ENCODE data around the gene ABLIM3.

The ABLIM3 gene

DNA sequence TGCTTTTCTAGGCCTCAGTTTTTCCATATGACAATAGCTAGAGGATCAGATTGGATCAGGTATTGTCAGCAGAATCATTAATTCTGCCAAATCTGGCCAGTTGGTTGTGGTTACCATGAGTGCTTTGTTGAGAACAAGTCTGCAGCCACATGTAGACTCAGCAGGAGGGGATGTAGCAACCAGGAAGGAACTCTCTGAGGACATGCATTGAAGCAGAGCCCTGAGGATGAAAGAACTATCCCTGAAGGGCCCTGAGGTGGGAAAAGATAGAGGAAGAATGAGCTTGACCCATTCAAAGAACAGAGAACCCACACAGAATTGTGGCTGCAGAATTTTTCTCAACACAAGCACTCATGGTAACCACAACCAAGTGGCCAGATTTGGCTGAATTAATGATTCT lies 70.3 kb downstream of the ABLIM3 start:
- TF ChIP-seq, protein P1, sequence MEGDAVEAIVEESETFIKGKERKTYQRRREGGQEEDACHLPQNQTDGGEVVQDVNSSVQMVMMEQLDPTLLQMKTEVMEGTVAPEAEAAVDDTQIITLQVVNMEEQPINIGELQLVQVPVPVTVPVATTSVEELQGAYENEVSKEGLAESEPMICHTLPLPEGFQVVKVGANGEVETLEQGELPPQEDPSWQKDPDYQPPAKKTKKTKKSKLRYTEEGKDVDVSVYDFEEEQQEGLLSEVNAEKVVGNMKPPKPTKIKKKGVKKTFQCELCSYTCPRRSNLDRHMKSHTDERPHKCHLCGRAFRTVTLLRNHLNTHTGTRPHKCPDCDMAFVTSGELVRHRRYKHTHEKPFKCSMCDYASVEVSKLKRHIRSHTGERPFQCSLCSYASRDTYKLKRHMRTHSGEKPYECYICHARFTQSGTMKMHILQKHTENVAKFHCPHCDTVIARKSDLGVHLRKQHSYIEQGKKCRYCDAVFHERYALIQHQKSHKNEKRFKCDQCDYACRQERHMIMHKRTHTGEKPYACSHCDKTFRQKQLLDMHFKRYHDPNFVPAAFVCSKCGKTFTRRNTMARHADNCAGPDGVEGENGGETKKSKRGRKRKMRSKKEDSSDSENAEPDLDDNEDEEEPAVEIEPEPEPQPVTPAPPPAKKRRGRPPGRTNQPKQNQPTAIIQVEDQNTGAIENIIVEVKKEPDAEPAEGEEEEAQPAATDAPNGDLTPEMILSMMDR (IDR thresholded peaks at IDR 0.05; ENCODE audit: low read depth, low read length): no peak
- no peak overlapping the region for H3K4me3 ChIP-seq (ENCODE audit: low read depth, low read length)
- DNase-seq (ENCODE audit: low read depth, low spot score): peak; percentile 84
- in situ Hi-C loops (cut with HindIII; ENCODE audit: low sequenced_read_pairs): no loop called here

DNA sequence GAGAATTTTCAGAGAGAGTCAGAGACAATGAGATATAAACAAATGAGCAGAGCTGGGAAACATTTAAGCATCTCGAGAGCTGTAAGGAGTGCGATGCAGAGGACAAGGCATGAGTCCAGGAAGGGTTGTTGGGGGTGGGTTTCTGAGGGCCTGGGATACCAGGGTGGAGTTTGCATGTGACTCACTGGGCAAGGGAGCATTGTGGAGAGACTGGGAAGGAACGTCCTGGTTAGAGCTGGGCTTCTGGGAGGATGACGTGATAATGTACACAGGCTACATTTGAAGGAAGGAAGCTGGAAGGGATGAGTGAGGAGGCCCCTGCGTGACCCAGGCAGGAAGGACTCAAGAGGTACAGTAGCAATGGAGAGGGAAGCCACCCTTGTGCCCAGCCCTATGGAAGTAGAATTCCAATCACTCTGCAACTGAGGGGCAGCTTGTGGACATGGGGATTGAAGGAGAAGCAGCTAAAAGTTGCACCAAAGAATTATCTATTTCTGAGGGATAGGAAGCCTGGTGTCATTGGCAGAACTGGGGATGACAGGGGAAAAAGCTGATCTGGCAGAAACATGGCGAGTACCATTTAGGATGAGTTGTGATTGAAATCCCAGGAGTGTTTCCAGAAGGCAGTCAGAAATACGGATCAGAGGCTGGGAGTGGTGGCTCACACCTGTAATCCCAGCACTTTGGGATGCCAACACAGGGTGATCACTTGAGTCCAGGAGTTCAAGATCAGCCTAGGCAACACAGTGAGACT lies 71.1 kb downstream of the ABLIM3 start:
- TF ChIP-seq, protein P1 (IDR thresholded peaks at IDR 0.05; ENCODE audit: low read depth, low read length): no peak
- peak; percentile 99 for DNase-seq (ENCODE audit: low read depth, low spot score)
- in situ Hi-C loops (cut with HindIII; ENCODE audit: low sequenced_read_pairs): no loop called here
- H3K4me3 ChIP-seq (ENCODE audit: low read depth, low read length): no peak overlapping the region

DNA sequence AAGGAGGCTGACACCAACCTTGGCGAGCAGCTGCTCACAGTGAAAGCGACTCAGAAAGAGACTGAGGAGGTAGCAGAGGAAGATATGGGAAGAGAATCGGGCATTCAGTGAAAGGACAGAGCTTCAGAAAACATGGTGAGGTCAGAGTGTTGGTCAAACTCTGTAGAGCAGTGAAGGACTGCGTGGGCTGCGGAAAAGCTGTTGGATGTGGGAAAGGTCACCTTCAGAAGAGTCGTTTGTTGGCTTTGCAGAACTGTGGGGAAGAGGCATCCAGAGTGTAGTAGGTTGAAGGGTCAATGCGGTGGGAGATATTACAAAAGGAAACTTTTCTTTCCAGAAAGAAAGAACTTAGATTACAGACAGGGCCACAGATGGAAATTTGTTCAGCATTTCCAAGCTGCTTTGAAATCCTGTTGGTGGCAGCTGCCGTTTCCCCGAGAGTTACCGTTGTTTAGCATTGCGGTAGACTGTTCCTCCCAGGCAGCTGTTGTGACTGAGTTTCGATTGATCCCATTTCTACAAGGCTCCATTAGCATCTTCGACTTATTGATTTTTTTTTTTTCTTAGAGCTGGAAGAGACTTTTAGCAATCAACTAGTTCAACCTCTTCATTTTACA lies 72.1 kb downstream of the ABLIM3 start:
- TF ChIP-seq, protein P1 (IDR thresholded peaks at IDR 0.05; ENCODE audit: low read depth, low read length): no peak
- no peak for DNase-seq (ENCODE audit: low read depth, low spot score)
- in situ Hi-C loops (cut with HindIII; ENCODE audit: low sequenced_read_pairs): no loop called here
- no peak overlapping the region for H3K4me3 ChIP-seq (ENCODE audit: low read depth, low read length)

DNA sequence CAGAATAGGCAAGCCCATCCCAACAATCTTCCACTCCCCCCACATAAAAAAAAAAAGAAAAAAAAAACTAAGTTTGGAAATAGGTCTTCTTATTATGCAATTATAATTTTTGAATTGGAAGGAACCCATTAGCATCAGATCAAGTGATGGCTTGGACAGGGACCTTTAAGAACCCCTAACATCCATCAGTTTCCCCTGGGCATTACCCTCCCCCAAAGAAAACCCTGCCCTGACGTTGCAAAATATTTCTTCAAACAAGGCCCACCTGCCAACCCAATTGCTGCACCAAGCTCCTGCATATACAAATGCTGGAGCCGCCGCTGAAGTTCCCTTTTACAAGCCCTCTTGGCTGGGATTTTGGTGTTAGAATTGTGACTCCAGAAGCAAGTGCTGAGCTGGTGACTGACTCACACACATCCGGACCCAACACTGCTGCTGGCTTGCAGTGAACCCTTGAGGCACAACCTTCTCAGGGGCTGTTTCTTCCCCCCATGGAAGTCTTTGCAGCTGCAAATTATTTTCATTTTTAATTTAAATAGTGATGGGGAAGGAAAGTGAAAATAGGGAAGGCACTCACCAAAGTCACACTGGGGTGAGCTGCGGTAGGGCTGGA lies 74.3 kb downstream of the ABLIM3 start:
- no peak overlapping the region for H3K4me3 ChIP-seq (ENCODE audit: low read depth, low read length)
- in situ Hi-C loops (cut with HindIII; ENCODE audit: low sequenced_read_pairs): no loop called here
- TF ChIP-seq, protein P1 (IDR thresholded peaks at IDR 0.05; ENCODE audit: low read depth, low read length): no peak
- peak; percentile 14 for DNase-seq (ENCODE audit: low read depth, low spot score)

DNA sequence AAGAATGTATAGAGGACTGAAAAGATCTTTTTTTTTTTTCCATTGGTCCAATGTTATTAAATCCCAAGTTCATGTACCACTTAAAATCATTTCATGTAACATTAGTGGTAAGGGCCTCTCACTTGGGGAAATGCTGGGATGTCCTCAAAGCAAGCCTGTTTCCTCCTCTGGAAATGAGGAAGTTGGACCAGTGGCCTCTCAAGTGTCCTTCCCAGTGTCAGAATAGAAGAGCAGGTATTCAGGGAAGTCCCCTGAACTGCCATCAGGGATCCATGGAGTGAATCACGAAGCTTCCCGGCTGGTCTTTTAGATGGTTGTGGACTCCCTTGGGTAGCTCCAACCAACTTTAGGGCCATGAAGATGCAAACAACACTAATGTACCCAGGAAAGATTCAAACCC lies 75.2 kb downstream of the ABLIM3 start:
- in situ Hi-C loops (cut with HindIII; ENCODE audit: low sequenced_read_pairs): no loop called here
- no peak for DNase-seq (ENCODE audit: low read depth, low spot score)
- TF ChIP-seq, protein P1 (IDR thresholded peaks at IDR 0.05; ENCODE audit: low read depth, low read length): no peak

DNA sequence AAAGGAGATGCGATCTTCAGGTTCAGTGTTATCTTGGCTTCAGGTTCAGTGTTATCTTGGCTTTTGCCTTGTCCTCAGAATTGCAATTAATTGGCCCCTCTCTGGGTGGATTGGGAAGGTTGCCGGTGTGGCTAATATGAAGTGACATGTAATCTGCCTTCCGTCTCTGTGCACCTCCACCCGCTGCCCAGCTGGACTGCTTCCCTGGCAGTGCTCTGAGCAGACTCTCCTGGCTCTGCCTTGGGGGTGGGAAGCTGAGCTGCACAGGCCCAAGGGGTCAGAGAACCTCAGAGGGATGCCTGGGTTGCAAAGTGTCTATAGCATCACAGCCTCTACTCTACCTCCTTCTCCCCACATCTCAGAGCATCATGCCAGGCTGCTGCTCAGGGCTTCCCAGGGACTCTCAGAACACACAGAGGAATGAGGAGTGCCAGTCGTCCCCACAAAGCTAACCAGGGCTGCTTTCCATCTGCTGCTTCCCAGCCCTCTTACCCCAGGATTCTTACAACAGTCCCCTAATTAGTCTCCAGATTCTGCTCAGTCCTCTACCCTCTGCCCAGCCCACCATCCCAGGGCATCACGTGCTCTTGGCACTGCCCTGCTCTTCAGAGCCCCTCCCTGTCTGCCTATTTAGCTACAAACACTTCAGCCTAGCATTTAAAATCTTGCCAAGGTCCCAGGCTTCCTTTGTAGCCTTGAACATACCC lies 76.0 kb downstream of the ABLIM3 start:
- in situ Hi-C loops (cut with HindIII; ENCODE audit: low sequenced_read_pairs): no loop called here
- H3K4me3 ChIP-seq (ENCODE audit: low read depth, low read length): no peak overlapping the region
- TF ChIP-seq, protein P1 (IDR thresholded peaks at IDR 0.05; ENCODE audit: low read depth, low read length): no peak
- no peak for DNase-seq (ENCODE audit: low read depth, low spot score)

More for the DNA sequence above, 75.2 kb downstream of the ABLIM3 start:
- no peak overlapping the region for H3K4me3 ChIP-seq (ENCODE audit: low read depth, low read length)

Measured in astrocyte of the spinal cord (primary cell).